ENCODE measurements around the gene PLSCR4. TPM values are rescaled to one million over a fixed set of nuclear protein-coding genes. Genes with fewer than 3 reads are reported as not detected.

The PLSCR4 gene
- 8.4 and 23.4 TPM in 2 replicates for total RNA-seq

GRCh38 chr3:146250449-146251382 lies at the start of gene PLSCR4:
TSS of gene PLSCR4 (minus strand) at chr3:146251105. CDS start at chr3:146222071, 29,034 bp downstream.

GRCh38 chr3:146160964-146161662 lies 89.8 kb downstream of the PLSCR4 start, which contains the start of gene PLOD2:
TSS of gene PLOD2 (minus strand) at chr3:146161184. CDS start at chr3:146160989, 195 bp downstream.

Other genes with a start within 250 kb of the PLSCR4 start
- 211 and 312 TPM in 2 replicates for gene PLOD2, start 89.9 kb downstream of the PLSCR4 start, total RNA-seq
- gene PLSCR2, start 218.5 kb upstream of the PLSCR4 start, total RNA-seq = not detected in 2 replicates